Measurements from ENCODE around the gene CDK19. TPM values are rescaled to one million over a fixed set of nuclear protein-coding genes. Genes with fewer than 3 reads are reported as not detected.
A peak's percentile ranks its signal among the peaks of the same experiment; 100 is the strongest.

CDK19 gene
- total and polyA plus RNA-seq, 2 of the 13 experiments (the other 11 are each of a cell fraction or from before 2014, with no cell fraction given) = 13.4 to 27.0 TPM

DNA sequence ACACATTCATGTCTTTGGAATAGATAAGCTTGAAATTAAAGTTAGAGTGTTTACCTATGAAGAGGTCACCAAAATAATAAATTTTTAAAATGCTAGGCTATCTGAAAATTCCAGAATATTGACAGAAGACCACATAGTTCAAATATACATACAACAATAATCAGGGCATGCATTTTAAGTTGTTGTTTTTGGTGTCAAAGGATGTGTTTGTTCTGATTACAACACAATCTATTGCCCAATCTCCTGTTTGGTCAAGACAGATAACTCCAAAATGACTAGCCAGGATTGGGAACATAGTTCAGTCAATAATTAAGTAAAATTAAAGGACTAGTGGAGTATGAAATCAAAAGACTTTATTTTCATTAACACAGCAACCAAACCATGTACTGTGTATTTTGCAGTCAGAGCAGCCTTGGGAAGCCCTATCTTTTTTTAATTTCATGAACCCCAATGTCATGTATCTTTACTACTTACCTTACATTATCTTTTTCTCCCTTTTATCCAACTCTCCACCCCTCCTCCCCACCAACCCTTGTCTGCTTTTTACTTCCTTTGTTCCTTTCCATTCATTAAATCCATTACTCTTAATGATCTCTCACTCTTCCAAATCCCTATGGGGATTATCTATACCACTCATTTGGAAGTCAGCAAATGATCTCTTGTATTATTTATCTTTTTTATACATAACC is 111.2 kb downstream of the CDK19 start (continued):
- TF ChIP-seq POGK (CRISPR knock-in tag; conservative IDR thresholded peaks at IDR 0.05) (peak; percentile 61; the same call in 1 of the 2 replicates), ZNF292 (CRISPR knock-in tag; IDR thresholded peaks at IDR 0.05; ENCODE audit: borderline replicate concordance, low read depth) (no peak), FOXJ3 (CRISPR knock-in tag; IDR thresholded peaks at IDR 0.05; ENCODE audit: borderline replicate concordance) (peak; percentile 97), ZSCAN25 (CRISPR knock-in tag; IDR thresholded peaks at IDR 0.05) (no peak), HNF4G (IDR thresholded peaks at IDR 0.05; ENCODE audit: borderline replicate concordance, low read depth, low read length) (peak; percentile 79), HNF4G (CRISPR knock-in tag; IDR thresholded peaks at IDR 0.05; ENCODE audit: borderline replicate concordance, low read depth) (peak; percentile 33; the same call in 1 of the 2 replicates), FOSL1 (CRISPR knock-in tag; IDR thresholded peaks at IDR 0.05; ENCODE audit: borderline replicate concordance) (no peak), ZSCAN5A (CRISPR knock-in tag; IDR thresholded peaks at IDR 0.05; ENCODE audit: borderline replicate concordance) (peak; percentile 66; the same call in 1 of the 2 replicates), ZBTB1 (CRISPR knock-in tag; IDR thresholded peaks at IDR 0.05; ENCODE audit: borderline replicate concordance) (no peak), ZNF136 (CRISPR knock-in tag; IDR thresholded peaks at IDR 0.05; ENCODE audit: low read depth) (no peak), ZSCAN12 (CRISPR knock-in tag; IDR thresholded peaks at IDR 0.05) (no peak), SP4 (CRISPR knock-in tag; IDR thresholded peaks at IDR 0.05) (no peak), ZNF496 (CRISPR knock-in tag; IDR thresholded peaks at IDR 0.05; ENCODE audit: insufficient replicate concordance) (no peak), ZNF33A (CRISPR knock-in tag; IDR thresholded peaks at IDR 0.05; ENCODE audit: borderline replicate concordance) (no peak), NFAT5 (CRISPR knock-in tag; IDR thresholded peaks at IDR 0.05) (no peak), HDAC2 (CRISPR knock-in tag; IDR thresholded peaks at IDR 0.05) (peak; percentile 96)
- TF ChIP-seq, protein P1, sequence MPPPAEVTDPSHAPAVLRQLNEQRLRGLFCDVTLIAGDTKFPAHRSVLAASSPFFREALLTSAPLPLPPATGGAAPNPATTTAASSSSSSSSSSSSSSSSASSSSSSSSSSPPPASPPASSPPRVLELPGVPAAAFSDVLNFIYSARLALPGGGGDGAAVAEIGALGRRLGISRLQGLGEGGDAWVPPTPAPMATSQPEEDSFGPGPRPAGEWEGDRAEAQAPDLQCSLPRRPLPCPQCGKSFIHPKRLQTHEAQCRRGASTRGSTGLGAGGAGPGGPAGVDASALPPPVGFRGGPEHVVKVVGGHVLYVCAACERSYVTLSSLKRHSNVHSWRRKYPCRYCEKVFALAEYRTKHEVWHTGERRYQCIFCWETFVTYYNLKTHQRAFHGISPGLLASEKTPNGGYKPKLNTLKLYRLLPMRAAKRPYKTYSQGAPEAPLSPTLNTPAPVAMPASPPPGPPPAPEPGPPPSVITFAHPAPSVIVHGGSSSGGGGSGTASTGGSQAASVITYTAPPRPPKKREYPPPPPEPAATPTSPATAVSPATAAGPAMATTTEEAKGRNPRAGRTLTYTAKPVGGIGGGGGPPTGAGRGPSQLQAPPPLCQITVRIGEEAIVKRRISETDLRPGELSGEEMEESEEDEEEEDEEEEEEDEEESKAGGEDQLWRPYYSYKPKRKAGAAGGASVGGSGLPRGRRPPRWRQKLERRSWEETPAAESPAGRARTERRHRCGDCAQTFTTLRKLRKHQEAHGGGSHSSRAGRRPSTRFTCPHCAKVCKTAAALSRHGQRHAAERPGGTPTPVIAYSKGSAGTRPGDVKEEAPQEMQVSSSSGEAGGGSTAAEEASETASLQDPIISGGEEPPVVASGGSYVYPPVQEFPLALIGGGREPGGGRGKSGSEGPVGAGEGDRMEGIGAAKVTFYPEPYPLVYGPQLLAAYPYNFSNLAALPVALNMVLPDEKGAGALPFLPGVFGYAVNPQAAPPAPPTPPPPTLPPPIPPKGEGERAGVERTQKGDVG (CRISPR knock-in tag; IDR thresholded peaks at IDR 0.05; ENCODE audit: borderline replicate concordance) = no peak

Data from HepG2 (cell line).